Activated CD8-positive, alpha-beta memory T cell treated with anti-CD3 and anti-CD28 coated beads for 4 hours (primary cell): Measurements from ENCODE around the gene TMEM132C.
"Not testable (repeated sequence)": the region's sequence is repeated elsewhere in the genome, so short reads cannot be mapped to it uniquely, and the experiment has no call there.

Experiments used
- DNase-seq, 2 donors: peaks; one replicate each; pipeline ENCODE4 v3.0.0-alpha.2; 2020; ENCODE audit warnings: low read depth in 2 of 2

The TMEM132C gene

DNA sequence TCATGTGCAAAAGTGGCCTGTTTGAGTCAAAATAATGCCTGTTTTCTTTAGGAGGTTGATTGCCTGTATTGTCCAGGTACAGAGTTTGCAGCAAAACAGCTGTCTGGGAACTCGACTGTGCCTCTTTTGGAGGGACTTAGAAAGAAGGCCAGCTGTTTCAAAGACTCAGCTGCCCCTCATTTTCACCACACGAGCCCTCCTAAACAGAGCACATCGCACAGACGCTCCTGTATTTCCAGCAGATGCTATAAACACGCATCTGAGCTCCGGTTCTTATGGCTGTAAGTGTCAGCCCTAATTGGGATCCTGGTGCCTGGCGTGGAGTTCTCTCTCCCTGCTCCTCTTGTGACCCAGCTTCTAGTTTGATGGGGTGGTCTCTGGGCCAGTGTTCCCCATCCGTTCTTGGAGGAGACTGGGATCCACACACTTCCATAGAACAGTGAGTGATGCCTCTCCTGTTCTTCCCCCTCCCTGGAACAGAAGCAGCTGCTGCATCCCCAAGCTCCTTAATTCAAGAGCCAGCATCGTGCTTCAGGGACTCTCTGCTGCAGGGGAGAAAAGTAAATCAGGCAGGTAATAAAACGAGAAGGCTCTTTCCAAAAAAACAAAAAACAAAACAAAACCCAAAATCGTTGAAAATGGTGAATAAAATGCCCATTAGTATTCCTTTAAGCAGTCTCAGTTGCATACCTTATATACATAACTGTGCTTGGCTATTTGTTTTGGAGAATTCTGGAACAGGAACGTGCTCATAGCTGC is 287.8 kb downstream of the TMEM132C start:
- DNase-seq: no peak

DNA sequence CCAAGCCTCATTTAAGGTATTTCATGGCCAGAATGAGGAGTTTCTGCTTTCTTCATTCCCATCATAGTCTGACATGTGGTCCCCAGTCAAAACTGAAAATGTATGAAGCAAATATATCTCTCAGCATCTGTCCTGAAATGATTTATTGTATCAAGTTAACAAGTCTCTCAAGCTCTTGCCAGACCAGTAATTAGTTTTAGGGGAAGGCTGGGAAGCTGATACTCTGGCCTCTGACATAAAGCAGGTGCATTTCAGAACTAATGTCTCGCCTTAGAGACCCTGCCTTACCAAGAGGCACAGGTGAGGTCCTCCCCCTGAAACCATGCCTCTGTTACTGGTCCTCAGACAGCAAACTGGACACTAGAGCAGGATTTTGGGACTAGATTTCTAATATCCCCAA is 290.3 kb downstream of the TMEM132C start:
- DNase-seq: no peak

DNA sequence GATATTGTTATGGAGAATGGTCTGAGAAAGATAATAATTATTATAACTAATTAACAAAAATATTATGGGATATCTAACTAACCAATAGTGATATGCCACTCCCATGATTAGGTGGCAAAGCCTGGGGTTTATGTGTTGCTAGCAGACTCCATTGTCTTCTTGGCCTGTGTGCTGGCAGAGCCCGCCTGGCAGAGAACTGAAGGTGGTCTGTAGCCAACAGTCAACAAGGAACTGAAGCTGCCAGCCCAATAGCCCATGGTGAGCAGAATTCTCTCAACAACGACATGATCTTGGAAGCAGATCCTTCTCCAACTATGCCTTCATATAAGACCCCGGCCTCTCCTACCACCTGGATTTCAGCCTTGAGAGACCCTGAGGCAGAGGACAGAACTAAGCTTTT is 298.0 kb downstream of the TMEM132C start:
- DNase-seq: no peak

DNA sequence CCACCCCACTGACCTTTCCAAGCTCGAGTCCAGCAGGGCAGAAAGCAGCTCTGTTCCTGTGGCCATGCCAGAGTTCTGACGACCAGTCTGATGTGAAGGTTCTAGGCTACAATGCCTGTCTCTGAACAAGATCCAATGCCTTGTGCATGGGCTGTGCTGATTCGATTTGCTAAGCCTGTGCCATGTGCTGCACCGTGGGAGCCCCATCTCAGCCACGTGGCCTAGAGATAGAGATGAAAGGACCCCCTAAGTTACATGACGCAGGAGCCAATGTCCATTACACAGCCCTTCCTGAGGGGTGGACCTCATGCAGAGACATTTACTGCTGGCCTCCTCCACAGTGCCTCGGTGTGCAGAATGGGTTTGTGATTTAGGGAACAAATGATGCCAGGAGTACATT is 300.8 kb downstream of the TMEM132C start:
- no peak for DNase-seq

DNA sequence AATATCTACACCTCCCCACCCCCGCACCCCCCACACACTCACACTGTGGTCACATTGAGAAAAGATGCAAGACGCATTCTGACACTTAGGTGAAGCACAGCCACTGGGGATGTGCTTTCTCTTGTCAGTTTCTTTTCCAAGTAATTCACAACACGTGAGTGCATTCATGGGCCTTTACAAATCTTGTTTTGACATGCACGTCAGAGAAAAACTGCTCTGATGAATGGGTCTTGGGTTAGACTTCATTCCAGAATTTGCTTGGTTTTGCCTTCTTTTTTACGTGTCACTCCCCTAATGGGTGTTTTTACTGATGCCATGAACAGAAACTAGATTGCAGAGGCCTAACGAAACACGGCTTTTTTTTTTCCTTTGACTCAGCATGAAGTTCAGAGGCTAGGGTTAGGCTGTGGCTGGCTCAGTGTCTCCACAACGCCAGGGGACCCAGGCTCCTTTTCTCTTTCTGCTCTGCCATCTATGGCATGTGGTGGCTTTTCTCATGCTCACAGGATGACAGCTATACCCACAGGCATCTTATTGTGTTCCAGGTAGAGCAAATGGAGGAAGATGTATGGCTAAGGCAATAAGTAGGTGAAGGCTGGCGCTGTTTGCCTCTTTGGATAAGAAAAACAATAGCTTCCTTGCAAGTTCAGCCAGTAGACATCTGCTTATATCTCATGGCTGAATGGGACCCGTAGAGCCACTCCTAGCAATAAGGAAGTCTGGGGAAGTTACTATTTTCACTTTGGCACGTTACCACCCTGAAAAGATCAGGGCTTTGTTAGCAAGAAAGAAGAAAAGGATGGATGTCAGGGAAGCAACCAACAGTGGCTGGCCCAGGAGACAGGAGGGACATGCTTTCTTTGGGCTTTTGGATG is 303.5 kb downstream of the TMEM132C start:
- no peak for DNase-seq

DNA sequence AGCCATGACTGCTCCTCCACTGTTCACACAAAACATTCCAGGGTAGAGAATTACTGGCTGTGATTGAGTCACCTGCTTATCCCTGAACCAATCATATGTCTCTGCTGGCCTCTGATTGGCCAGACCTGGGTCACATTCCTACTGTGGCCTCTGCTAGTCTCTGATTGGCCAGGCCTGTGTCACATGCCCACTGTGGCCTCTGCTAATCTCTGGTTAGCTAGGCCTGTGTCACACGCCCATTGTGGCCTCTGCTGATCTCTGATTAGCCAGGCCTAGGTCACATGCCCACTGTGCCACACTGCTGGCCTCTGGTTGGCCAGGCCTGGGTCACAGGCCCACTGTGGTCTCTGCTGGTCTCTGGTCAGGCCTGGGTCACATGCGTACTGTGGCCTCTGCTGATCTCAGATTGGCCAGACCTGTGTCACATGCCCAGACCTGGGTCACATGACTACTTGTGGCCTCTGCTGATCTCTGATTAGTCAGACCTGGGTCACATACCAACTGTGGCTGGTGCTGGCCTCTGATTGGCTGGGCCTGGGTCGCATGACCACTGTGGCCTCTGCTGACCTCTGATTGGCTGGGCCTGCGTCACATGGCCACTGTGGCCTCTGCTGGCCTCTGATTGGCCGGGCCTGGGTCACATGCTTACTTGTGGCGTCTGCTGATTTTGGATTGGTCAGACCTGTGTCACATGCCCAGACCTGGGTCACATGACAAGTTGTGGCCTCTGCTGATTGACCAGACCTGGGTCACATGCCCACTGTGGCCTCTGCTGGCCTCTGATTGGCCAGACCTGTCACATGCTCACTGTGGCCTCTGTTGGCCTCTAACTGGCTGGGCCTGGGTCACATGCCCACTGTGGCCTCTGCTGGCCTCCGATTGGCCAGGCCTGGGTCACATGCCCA is 305.2 kb downstream of the TMEM132C start:
- no peak for DNase-seq

DNA sequence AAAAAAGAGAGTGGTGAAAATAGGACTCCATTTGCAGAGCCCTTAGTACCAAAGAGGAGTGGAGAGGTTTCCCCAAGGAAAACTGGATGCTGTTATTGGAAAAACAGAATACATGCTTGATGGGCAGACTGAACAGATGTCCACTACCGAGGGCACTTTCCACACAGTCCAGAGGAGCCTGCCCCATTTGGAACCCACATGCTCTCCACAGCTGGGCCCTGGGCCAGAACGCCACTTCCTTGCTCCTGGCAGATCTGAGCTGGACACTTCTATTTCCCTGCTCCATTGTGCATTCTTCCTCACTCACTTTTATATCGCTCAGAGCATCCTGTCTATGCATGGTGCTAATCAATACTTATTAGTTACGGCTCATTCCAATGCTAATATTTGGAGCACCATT is 306.9 kb downstream of the TMEM132C start:
- DNase-seq: no peak

DNA sequence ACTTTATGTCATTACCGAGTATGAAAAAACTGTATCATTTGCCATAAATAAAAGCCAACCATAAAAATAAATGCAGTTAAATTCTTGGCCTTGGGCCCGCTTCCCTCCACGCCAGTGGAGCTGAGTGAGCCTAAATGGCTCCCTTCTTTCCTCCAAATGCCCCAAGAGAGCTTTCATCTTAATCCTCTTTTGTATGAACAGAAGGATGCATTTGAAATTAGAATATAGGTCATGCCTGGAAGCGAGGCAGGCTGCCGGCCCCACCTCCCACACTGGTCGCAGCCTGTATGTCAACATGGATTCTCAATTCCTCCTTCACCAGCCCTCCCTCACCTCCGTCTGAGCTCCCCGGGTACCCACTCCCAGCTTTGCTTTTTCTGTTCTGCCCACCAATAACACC is 311.1 kb downstream of the TMEM132C start:
- DNase-seq: no peak

DNA sequence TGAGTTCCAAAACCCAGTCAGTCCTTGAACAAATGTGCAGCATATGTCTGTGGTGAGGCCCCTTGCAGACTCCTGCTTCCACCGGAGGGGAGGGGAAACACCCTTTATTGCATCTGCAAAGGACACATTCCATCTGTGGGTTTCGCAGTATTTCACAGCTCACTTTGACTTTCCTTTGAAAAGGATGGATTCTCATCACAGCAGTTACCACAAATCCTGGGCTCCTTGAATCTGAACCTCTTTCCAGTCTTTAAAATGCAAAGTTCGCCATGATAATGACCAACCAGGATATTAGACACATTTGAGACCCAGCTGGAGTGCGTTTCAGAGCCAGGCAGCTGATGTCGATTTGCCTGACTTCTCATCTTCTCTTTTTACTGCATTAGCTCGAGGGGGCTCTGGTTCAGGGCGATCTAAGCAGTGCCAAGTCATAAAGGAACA is 314.4 kb downstream of the TMEM132C start:
- no peak for DNase-seq

DNA sequence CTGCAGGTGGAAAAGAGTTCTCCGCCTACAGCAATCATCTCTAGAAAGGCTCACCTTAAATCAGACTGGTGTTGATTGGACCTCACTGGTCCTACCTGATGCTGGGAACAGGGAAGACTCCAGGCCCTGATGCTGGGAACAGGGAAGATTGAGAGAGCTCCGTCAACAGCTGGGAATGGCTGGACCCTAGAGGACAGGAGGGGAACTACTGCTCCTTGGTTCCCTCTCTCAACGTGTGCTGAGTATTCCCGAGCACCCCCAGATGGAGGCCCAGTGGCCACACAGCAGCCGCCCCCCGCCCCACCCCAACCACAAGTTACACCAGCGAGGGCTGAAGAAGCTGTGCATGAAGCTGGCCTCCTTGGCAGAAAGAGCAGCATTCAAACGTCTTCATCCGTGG is 316.5 kb downstream of the TMEM132C start:
- no peak for DNase-seq

DNA sequence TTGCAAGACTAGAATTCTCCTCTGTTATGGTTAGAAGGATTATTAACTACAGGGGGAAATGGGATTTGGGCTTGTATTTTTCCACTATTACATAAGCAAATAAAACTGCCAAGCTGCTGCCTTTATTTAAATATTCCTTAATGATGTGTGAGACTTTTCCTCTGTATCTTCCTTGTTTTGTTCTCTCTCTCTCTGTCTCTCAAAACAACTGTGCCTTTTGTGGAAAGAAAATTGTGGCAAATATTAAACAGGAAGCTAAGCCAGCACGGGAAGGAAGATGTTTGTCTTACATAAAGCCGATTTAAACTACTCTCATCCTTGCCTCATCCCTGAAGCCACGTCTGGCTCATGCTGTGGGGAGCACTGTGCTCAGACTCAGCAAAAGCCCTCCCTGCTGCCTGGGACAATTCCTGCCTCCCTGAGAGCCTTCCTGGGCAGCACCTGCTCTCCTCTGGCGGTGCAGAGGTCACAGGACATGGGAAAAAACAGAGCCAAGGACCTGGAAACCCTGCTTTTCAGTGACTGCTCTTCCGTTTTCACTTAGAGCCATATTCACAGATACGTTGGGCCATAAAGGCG is 319.6 kb downstream of the TMEM132C start:
- no peak for DNase-seq

DNA sequence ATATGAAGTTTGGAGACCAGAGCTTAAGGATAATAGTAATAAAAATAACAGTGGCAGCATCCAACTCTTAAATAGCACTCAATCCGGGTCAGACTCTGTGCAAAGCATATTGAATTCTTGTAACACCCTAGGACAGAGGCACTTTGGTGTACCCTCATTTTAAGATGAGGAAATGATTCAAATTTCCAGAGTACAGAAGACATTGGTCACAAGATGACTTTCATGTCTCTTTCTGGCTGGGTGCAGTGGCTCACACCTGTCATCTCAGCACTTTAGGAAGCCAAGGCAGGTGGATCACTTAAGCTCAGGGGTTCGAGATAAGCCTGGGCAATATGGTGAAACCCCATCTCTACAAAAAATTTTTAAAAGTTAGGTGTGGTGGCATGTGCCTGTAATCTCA is 320.9 kb downstream of the TMEM132C start:
- no peak for DNase-seq

DNA sequence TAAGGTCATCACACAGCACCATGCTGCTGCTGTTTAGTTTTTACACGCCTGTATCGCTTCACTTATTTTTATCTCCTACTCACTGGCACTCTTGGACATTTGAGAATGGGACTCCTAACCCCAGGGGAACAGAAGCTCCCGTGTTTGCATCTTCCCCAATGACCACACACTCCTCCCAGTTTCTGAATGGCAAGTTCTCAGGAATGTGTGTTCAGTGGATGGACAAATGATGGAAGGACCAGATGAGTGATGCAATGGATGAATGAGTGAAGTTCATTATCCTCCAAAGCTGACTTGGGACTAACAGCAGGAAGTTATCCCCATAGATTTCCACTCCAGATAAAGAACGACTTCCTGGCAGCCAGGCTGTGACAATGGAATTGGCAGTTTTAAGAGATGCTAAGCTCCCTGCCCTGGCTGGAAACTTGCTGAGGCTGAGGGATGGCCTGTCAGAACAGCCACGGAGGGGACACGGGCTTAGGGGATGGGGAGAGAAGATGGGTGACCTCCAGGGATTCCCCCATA is 325.3 kb downstream of the TMEM132C start:
- no peak for DNase-seq

DNA sequence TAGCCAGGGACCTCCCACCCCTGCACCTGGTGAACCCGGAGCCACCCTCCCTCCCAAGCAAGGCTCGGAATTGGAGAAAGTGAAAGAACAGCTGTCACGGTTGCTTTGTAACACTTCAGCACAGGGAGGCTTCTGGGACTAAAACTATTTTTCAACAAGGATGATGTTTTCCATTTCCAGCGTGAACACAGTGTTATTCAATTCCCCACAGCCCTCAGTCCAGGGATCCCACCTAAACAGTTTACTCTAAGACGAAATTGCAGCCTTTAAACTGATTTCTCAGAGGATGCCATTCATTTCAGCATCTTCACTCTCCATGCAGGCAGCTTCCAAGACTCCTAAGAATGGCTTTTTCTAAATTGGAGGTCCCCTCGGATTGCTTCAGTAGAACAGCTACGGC is 327.6 kb downstream of the TMEM132C start:
- DNase-seq: no peak

DNA sequence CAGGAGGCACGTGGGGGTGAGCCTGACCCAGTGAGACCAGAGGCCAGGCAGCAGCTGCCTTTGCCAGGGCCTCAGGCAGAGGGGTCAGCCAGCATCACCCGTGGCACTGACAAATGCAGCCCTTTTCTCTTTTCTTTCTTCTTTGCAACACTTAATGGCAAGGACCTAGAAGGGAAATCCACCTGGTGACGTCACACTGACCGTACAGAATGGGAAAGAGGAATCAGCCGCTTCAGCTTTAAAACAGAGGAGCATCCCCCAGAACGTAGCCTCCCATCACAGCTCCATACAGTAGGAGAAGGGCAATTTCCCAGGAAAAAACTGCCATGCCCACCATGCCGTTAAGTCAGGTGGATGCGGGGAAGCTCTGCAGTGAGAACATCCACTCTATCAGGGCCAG is 328.6 kb downstream of the TMEM132C start:
- DNase-seq: no peak

DNA sequence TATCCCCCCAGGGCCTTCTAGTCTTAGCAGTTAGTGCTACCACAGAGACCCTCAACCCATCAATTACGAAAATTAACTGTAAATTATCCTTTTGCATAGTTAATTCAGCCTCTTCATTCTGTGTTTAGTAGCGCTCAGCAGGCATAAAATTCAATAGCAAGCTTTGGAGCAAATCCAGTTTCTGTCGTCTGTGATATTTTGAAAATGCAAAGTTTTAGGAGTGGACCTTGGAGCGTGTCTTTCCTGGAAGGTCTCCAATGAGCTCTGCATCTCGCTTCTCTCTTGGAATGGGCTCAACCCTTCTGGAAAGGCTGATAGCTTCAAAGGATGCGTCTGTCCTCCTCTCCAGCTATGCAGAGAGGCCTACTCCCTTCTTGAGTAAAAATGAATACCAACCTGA is 333.9 kb downstream of the TMEM132C start:
- no peak for DNase-seq

DNA sequence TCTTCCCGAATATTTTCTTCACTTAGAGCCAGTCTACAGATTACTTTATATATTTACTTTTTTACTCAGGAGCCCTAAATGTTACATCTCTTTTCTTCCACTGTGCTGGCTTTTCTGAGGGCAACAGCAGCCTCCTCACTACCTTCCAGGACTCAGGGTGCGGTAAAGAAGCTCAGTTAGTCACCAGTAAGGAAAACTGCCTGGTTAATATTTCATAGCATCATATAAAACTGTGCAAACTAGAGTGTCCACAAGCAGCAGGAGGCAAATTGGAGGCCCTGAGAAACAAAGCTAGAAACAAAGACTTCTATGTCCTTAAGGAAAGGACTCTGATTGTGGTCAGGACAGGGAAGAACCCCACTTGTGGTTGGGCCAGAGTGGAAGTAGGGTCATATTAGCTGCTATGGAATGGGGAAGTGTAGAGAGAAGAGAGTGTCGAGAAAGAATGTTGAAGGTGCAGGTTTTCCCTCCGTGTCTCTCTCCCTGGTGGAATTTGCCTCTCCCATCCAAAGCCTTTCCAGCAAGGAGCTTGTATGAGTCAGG is 336.7 kb downstream of the TMEM132C start:
- no peak for DNase-seq

DNA sequence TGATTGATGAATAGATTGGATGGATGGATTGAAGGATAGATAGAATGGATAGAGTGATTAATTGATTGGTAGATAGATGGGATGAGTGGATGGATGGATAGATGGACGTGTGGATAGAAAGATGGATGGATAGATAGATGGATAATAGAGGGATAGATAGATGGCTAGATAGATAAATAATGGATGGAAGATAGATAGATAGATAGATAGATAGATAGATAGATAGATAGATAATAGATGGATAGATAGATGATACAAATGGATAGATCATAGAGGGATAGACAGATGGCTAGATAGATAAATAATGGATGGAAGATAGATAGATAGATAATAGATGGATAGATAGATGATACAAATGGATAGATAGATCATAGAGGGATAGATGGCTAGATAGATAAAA is 337.2 kb downstream of the TMEM132C start:
- DNase-seq: not testable (repeated sequence)

DNA sequence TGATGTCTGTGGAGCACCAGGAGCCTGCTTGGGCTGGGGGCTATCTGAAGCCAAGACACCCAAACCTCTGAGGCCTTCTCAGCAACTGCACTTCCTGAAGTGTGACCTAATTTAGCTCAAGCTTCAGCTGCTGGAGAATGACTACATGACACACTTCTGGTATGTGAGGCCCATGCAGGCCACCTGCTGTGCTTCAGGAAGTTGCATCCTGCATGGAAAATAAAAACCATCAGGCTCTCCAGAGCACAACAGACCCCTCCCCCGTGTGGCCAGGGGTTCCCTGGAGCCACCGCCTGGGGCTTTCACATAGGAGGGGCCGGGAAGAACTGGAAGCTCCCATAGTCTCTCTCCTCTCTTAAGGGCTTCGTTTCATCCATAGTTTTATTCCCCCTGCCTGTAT is 339.1 kb downstream of the TMEM132C start:
- no peak for DNase-seq

DNA sequence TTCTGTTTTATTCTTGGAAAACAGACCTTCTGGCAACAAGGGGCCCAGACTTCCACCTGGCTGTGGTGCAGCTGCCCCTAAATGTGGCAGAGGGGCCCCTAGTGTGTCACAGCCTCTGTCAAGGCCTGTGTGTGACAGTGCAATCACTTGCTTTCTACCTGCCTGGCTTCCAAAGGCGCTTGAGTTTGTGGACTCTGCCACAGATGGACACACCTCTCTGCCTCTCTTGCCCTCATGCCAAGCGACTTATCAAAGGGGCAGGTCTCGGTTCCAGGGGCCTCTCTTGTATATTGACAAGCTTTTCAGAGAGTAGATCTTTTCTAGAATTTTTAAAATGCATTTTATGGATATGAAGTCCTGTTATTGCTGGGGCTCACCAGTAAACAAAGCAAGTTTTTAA is 339.6 kb downstream of the TMEM132C start:
- DNase-seq: no peak

DNA sequence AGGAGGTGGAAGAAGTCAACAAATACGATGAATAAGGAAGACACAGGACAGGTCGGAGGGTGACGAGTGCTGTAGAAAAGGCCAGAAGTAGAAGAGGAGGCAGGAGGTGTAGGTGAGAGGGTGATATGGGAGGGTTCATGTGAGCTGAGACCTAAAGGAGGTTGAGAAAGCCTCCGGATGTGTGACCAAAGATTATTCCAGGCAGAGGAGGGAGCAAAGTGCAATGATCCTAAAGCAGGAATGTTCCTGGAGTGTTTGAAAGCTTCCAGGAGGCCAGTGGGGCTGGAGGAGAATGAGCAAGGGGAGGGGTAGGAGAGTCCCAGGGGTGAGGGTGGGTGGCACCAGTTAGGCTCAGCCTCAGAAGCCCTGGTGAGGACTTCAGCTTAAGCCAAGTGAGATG is 340.0 kb downstream of the TMEM132C start:
- DNase-seq: no peak
